Measurements from ENCODE around the gene PLCD3. TPM values are rescaled to one million over a fixed set of nuclear protein-coding genes. Genes with fewer than 3 reads are reported as not detected.
A peak's percentile ranks its signal among the peaks of the same experiment; 100 is the strongest.

Gene PLCD3
- total and polyA plus RNA-seq, 2 of the 13 experiments (the other 11 are each of a cell fraction or from before 2014, with no cell fraction given), result 11.3 to 39.1 TPM

- TF ChIP-seq, protein P1, sequence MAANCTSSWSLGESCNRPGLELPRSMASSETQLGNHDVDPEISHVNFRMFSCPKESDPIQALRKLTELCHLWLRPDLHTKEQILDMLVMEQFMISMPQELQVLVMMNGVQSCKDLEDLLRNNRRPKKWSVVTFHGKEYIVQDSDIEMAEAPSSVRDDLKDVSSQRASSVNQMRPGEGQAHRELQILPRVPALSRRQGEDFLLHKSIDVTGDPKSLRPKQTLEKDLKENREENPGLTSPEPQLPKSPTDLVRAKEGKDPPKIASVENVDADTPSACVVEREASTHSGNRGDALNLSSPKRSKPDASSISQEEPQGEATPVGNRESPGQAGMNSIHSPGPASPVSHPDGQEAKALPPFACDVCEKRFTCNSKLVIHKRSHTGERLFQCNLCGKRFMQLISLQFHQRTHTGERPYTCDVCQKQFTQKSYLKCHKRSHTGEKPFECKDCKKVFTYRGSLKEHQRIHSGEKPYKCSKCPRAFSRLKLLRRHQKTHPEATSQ (CRISPR knock-in tag; IDR thresholded peaks at IDR 0.05; ENCODE audit: borderline replicate concordance), result no peak
- no peak for TF ChIP-seq CSRNP2 (CRISPR knock-in tag; conservative IDR thresholded peaks at IDR 0.05; ENCODE audit: low read depth)
- TF ChIP-seq POLR2A (IDR thresholded peaks at IDR 0.05; ENCODE audit: insufficient read depth in 1 of 2, low read depth in 2 of 2, low read length in 2 of 2), result peak; percentile 46 to 76; a peak in 3 of 4 replicates
- TF ChIP-seq ZNF460 (CRISPR knock-in tag; IDR thresholded peaks at IDR 0.05; ENCODE audit: borderline replicate concordance), result no peak
- TF ChIP-seq POLR2AphosphoS5 (IDR thresholded peaks at IDR 0.05; ENCODE audit: low read depth, low read length), result peak; percentile 58; the same call in 1 of the 2 replicates
- TF ChIP-seq MIER2 (CRISPR knock-in tag; IDR thresholded peaks at IDR 0.05), result no peak
- TF ChIP-seq TGIF2 (CRISPR knock-in tag; IDR thresholded peaks at IDR 0.05), result no peak
- TF ChIP-seq, protein P2, sequence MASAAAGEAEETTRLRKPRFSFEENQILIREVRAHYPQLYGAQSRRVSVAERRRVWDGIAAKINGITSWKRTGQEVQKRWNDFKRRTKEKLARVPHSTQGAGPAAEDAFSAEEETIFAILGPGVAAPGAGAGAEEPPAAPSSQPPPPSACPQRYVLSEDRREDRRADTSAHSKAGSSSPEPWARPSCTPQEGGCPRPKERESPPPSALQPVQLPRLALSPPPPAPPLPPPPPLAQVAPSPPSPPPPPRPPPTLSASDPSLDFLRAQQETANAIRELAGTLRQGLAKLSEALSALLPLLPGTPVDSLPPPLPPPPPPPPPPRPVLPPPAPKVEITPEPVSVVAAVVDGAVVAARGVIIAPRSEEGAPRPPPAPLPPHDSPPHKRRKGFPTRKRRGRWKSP (CRISPR knock-in tag; IDR thresholded peaks at IDR 0.05), result no peak
- no peak for TF ChIP-seq TRAFD1 (CRISPR knock-in tag; IDR thresholded peaks at IDR 0.05; ENCODE audit: borderline replicate concordance)
- no peak for TF ChIP-seq RAD51 (IDR thresholded peaks at IDR 0.05; ENCODE audit: borderline replicate concordance)
- TF ChIP-seq BHLHE40 (IDR thresholded peaks at IDR 0.05; ENCODE audit: low read length), result no peak
- TF ChIP-seq SIN3B (IDR thresholded peaks at IDR 0.05; ENCODE audit: low read length), result no peak; the same call in 1 of the 2 replicates
- TF ChIP-seq, protein P3, sequence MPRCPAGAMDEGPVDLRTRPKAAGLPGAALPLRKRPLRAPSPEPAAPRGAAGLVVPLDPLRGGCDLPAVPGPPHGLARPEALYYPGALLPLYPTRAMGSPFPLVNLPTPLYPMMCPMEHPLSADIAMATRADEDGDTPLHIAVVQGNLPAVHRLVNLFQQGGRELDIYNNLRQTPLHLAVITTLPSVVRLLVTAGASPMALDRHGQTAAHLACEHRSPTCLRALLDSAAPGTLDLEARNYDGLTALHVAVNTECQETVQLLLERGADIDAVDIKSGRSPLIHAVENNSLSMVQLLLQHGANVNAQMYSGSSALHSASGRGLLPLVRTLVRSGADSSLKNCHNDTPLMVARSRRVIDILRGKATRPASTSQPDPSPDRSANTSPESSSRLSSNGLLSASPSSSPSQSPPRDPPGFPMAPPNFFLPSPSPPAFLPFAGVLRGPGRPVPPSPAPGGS (CRISPR knock-in tag; IDR thresholded peaks at IDR 0.05), result no peak
- TF ChIP-seq NFE2 (CRISPR knock-in tag; IDR thresholded peaks at IDR 0.05), result no peak
- TF ChIP-seq ZNF496 (CRISPR knock-in tag; IDR thresholded peaks at IDR 0.05; ENCODE audit: insufficient replicate concordance), result no peak
- TF ChIP-seq ZBTB37 (CRISPR knock-in tag; IDR thresholded peaks at IDR 0.05), result no peak
- TF ChIP-seq HOXA7 (CRISPR knock-in tag; IDR thresholded peaks at IDR 0.05), result no peak
- TF ChIP-seq ZNF235 (CRISPR knock-in tag; IDR thresholded peaks at IDR 0.05; ENCODE audit: borderline replicate concordance), result no peak
- TF ChIP-seq JUN (CRISPR knock-in tag; IDR thresholded peaks at IDR 0.05), result no peak
- no peak for TF ChIP-seq ZNF629 (CRISPR knock-in tag; conservative IDR thresholded peaks at IDR 0.05)
Measured at GRCh38 chr17:45146890-45147580, 14.7 kb upstream of the PLCD3 start (continued).
